ENCODE measurements around the gene SLC16A10.

DNA sequence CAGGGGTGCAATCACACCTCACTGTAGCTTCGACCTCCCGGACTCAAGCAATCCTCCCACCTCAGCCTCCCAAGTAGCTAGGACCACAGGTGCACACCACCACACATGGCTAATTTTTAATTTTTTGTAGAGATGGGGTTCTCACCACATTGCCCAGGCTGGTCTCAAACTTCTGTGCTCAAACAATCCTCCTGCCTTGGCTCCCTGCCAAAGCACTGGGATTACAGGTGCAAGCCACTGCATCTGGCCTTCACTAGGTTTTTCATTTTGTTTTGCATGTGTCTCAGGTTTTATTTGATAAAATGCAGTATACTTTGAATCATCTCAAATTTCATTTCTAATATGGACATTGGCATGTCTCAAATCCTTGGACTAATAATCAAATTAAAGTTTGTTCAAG, 98.7 kb downstream of the SLC16A10 start:
- TF ChIP-seq RAD21 (CRISPR knock-in tag; IDR thresholded peaks at IDR 0.05) (no peak), POLR2A (IDR thresholded peaks at IDR 0.05; ENCODE audit: insufficient read depth in 1 of 2, low read depth in 2 of 2, low read length in 2 of 2) (no peak), RFX1 (IDR thresholded peaks at IDR 0.05) (no peak)
- TF ChIP-seq, protein P1, sequence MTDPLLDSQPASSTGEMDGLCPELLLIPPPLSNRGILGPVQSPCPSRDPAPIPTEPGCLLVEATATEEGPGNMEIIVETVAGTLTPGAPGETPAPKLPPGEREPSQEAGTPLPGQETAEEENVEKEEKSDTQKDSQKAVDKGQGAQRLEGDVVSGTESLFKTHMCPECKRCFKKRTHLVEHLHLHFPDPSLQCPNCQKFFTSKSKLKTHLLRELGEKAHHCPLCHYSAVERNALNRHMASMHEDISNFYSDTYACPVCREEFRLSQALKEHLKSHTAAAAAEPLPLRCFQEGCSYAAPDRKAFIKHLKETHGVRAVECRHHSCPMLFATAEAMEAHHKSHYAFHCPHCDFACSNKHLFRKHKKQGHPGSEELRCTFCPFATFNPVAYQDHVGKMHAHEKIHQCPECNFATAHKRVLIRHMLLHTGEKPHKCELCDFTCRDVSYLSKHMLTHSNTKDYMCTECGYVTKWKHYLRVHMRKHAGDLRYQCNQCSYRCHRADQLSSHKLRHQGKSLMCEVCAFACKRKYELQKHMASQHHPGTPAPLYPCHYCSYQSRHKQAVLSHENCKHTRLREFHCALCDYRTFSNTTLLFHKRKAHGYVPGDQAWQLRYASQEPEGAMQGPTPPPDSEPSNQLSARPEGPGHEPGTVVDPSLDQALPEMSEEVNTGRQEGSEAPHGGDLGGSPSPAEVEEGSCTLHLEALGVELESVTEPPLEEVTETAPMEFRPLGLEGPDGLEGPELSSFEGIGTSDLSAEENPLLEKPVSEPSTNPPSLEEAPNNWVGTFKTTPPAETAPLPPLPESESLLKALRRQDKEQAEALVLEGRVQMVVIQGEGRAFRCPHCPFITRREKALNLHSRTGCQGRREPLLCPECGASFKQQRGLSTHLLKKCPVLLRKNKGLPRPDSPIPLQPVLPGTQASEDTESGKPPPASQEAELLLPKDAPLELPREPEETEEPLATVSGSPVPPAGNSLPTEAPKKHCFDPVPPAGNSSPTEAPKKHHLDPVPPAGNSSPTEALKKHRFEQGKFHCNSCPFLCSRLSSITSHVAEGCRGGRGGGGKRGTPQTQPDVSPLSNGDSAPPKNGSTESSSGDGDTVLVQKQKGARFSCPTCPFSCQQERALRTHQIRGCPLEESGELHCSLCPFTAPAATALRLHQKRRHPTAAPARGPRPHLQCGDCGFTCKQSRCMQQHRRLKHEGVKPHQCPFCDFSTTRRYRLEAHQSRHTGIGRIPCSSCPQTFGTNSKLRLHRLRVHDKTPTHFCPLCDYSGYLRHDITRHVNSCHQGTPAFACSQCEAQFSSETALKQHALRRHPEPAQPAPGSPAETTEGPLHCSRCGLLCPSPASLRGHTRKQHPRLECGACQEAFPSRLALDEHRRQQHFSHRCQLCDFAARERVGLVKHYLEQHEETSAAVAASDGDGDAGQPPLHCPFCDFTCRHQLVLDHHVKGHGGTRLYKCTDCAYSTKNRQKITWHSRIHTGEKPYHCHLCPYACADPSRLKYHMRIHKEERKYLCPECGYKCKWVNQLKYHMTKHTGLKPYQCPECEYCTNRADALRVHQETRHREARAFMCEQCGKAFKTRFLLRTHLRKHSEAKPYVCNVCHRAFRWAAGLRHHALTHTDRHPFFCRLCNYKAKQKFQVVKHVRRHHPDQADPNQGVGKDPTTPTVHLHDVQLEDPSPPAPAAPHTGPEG (CRISPR knock-in tag; IDR thresholded peaks at IDR 0.05), result no peak
- TF ChIP-seq, protein P2, sequence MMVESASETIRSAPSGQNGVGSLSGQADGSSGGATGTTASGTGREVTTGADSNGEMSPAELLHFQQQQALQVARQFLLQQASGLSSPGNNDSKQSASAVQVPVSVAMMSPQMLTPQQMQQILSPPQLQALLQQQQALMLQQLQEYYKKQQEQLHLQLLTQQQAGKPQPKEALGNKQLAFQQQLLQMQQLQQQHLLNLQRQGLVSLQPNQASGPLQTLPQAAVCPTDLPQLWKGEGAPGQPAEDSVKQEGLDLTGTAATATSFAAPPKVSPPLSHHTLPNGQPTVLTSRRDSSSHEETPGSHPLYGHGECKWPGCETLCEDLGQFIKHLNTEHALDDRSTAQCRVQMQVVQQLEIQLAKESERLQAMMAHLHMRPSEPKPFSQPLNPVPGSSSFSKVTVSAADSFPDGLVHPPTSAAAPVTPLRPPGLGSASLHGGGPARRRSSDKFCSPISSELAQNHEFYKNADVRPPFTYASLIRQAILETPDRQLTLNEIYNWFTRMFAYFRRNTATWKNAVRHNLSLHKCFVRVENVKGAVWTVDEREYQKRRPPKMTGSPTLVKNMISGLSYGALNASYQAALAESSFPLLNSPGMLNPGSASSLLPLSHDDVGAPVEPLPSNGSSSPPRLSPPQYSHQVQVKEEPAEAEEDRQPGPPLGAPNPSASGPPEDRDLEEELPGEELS (CRISPR knock-in tag; IDR thresholded peaks at IDR 0.05), result no peak
